Gastrocnemius medialis (tissue), 4 donors: ENCODE measurements around the gene FUZ. TPM values are rescaled to one million over a fixed set of nuclear protein-coding genes. Genes with fewer than 3 reads are reported as not detected.

Experiments
- ATAC-seq, 2 donors: fragments of 150-250 bp; one replicate each; pipeline ENCODE4 v1.9.1; 2016
- DNase-seq, 2 donors: peaks; one replicate each; pipeline ENCODE4 v3.0.0-alpha.2; 2019
- H3K27ac ChIP-seq, 4 donors: fragments of 200-600 bp; sonication (generic); 1 replicate in 1 of 4; 2 replicates in 3 of 4; pipeline ENCODE4 v1.5.1; 2016 to 2018; ENCODE audit warnings: mild to moderate bottlenecking in 2 of 4, moderate library complexity in 1 of 4
- H3K27me3 ChIP-seq, 3 donors: fragments of 200-600 bp; sonication (generic) in 2 of 3; 1 replicate in 1 of 3; 2 replicates in 2 of 3; pipeline versions ENCODE4 v1.5.1 to v1.6.0; 2016 to 2019; ENCODE audit warnings: mild to moderate bottlenecking in 1 of 3, moderate library complexity in 1 of 3
- H3K36me3 ChIP-seq, 2 donors: fragments of 200-600 bp; sonication (generic) in 1 of 2; one replicate each; pipeline ENCODE4 v1.5.1; 2017 to 2018
- H3K4me1 ChIP-seq, 2 donors: fragments of 200-600 bp; sonication (generic) in 1 of 2; one replicate each; pipeline ENCODE4 v1.5.1; 2016 to 2017; ENCODE audit warnings: mild to moderate bottlenecking in 2 of 2
- H3K4me3 ChIP-seq, 4 donors: fragments of 200-600 bp; sonication (generic) in 3 of 4; 1 replicate in 1 of 4; 2 replicates in 3 of 4; pipeline ENCODE4 v1.5.1; 2016 to 2019; ENCODE audit warnings: mild to moderate bottlenecking in 2 of 4
- H3K9me3 ChIP-seq, 3 donors: fragments of 200-600 bp; sonication (generic) in 2 of 3; 1 replicate in 1 of 3; 2 replicates in 2 of 3; pipeline ENCODE4 v1.5.1; 2016 to 2019
- CTCF ChIP-seq, 5 experiments: fragments of 450-650 bp in 3 of 5; fragments of 200-600 bp in 2 of 5; sonication (generic) in 2 of 5; IDR thresholded peaks in 4 of 5; conservative IDR thresholded peaks in 1 of 5; 1 replicate in 4 of 5; 2 replicates in 1 of 5; pipeline ENCODE4 v1.5.1; 2016 to 2019; ENCODE audit warnings: antibody characterized with exemption in 5 of 5, mild to moderate bottlenecking in 3 of 5, moderate library complexity in 3 of 5
- POLR2A ChIP-seq, 2 donors: fragments of 450-650 bp; IDR thresholded peaks; one replicate each; pipeline ENCODE4 v1.6.1; 2017; ENCODE audit warnings: antibody characterized with exemption in 2 of 2, mild to moderate bottlenecking in 2 of 2, moderate library complexity in 2 of 2
- in situ Hi-C, 4 donors: fragments of 200-750 bp; cut with MboI; loops; one replicate each; pipeline versions ENCODE4 v1.15.0 to v1.8.0; 2017; ENCODE audit warnings: low sequenced_read_pairs in 4 of 4
- intact Hi-C: fragments of 100-400 bp; cut with DNase I; formaldehyde crosslinking; loops from one replicate; pipeline ENCODE4 v1.15.1; 2023; ENCODE audit warnings: low total_unique reads
- total RNA-seq, 4 donors: library from RNA; depleted of rRNA; stranded (reverse); fragments of >200 nt; gene quantifications; one replicate each; pipeline versions ENCODE4 v1.1.0 to v1.2.3, GENCODE V29; 2016

The FUZ gene
- total RNA-seq, 4 donors from 2014 or later = 14.2 to 35.5 (median 26.0) TPM

DNA sequence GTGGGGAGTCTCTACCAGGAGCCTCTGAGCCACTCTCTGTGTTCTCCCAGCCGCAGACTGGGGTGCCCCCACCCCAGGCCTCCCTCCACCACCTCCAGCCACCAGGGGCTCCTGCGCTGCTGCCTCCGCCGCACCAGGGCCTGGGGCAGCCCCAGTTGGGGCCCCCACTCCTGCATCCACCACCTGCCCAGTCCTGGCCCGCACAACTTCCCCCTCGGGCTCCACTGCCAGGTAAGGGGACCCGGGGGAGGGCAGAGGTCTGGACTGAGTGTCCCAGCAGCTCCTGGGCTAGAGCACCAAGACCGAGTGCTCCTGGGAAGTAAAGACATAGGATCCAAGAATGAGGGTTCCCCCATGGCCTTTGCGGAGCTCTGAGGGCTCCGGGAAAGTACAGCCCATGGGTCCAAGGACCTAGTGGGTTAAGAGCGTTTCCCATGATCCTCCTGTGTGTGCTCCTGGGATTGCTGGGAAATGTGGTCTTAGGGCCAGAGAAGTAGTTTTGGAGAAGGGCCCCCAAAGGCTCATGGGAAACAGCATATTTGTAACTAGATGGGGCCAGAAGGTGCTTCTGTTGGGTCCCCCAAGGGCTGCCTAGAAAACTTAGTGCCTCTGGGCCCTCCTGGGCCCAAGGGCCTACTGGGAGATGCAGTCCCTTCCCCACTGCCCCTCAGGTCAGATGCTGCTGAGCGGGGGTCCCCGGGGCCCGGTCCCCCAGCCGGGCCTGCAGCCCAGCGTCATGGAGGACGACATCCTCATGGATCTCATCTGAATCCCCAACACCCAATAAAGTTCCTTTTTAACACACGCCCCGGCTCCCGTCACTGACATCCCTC lies 23.3 kb upstream of the FUZ start:
- no peak for ATAC-seq
- Histone ChIP-seq H3K27ac (peak overlapping the region; percentile 94 to 96 (median 94)), H3K36me3 (peaks cover 0 to 81% of the 10 kb centered on the region in 2 donors), H3K4me1 (peaks cover 21 to 26% of the 10 kb centered on the region in 2 donors), H3K4me3 (no peak overlapping the region), H3K27me3 (no peaks in the 10 kb centered on the region), H3K9me3 (no peaks in the 10 kb centered on the region)
- in situ Hi-C loops = no loop called here
- intact Hi-C loops = no loop called here
- DNase-seq = no peak
- TF ChIP-seq CTCF (IDR thresholded peaks at IDR 0.05 in 4 of 5, conservative IDR thresholded peaks at IDR 0.05 in 1 of 5) (no peak), POLR2A (IDR thresholded peaks at IDR 0.05) (no peak)

DNA sequence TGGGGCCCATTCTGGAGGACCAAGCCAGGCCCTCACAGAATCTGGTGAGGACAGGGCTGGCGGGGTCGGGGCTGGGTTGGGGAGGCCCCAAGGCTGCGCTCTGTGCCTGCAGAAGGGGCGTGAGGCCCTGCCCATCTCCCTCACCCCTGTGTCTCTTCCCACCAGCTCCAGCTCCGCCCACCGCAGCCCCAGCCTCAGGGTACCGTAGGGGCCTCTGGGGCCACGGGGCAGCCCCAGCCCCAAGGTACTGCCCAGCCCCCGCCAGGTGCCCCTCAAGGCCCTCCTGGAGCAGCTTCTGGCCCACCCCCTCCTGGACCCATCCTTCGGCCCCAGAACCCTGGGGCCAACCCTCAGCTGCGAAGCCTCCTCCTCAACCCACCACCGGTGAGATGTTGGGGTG lies 22.5 kb upstream of the FUZ start:
- Histone ChIP-seq H3K9me3 (no peaks in the 10 kb centered on the region), H3K4me3 (no peak overlapping the region), H3K36me3 (peaks cover 0 to 86% of the 10 kb centered on the region in 2 donors), H3K27me3 (no peaks in the 10 kb centered on the region), H3K27ac (peak overlapping the region; percentile 94 to 96 (median 94)), H3K4me1 (peaks cover 21 to 26% of the 10 kb centered on the region in 2 donors)
- in situ Hi-C loops = no loop called here
- DNase-seq (no peak), ATAC-seq (no peak)
- TF ChIP-seq CTCF (IDR thresholded peaks at IDR 0.05 in 4 of 5, conservative IDR thresholded peaks at IDR 0.05 in 1 of 5) (no peak), POLR2A (IDR thresholded peaks at IDR 0.05) (no peak)
- intact Hi-C loops = no loop called here

DNA sequence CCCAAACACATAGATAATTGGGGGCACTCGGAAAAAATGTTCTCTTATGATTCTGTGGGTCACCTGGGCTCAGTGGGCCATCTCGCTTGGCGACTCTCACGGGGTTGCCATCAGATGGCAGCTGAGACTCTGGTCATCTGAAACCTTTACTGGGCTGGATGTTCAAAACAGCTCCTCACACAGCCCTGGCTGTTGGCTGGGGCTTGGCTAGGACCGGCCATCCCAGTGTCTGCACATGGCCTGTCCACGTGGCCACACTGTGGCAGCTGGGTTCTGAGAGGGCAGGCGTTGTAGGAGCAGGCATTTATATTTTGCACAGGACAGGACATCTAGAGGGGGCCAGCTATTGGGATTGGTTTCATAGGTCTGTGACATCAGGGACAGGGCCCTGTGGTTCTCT lies 20.5 kb upstream of the FUZ start:
- Histone ChIP-seq H3K27ac (peak overlapping the region; percentile 94 to 96 (median 94)), H3K4me3 (no peak overlapping the region), H3K9me3 (no peaks in the 10 kb centered on the region), H3K4me1 (peaks cover 29 to 34% of the 10 kb centered on the region in 2 donors), H3K36me3 (peaks cover 0 to 67% of the 10 kb centered on the region in 2 donors), H3K27me3 (no peaks in the 10 kb centered on the region)
- DNase-seq (peak; percentile 91 to 93), ATAC-seq (peak; percentile 87)
- in situ Hi-C loops (no loop called here), intact Hi-C loops (no loop called here)
- TF ChIP-seq POLR2A (IDR thresholded peaks at IDR 0.05) (peak in 1 of 2 donors; percentile 39), CTCF (IDR thresholded peaks at IDR 0.05 in 4 of 5, conservative IDR thresholded peaks at IDR 0.05 in 1 of 5) (no peak)

- no peak for DNase-seq
- no peak for ATAC-seq
- Histone ChIP-seq H3K36me3 (peaks cover 0 to 56% of the 10 kb centered on the region in 2 donors), H3K9me3 (no peaks in the 10 kb centered on the region), H3K27ac (peak overlapping the region; percentile 94 to 96 (median 94)), H3K4me1 (peaks cover 33 to 43% of the 10 kb centered on the region in 2 donors), H3K27me3 (no peaks in the 10 kb centered on the region), H3K4me3 (no peak overlapping the region)
- TF ChIP-seq CTCF (IDR thresholded peaks at IDR 0.05 in 4 of 5, conservative IDR thresholded peaks at IDR 0.05 in 1 of 5) = no peak
- no peak for TF ChIP-seq POLR2A (IDR thresholded peaks at IDR 0.05)
- intact Hi-C loops = no loop called here
- in situ Hi-C loops = no loop called here
Measured at GRCh38 chr19:49832556-49832955, 19.5 kb upstream of the FUZ start.
